Vagina (tissue), 2 donors: Measurements from ENCODE around the gene DIP2B. TPM values are rescaled to one million over a fixed set of nuclear protein-coding genes. Genes with fewer than 3 reads are reported as not detected.

Source experiments
- DNase-seq, 2 donors: peaks; one replicate each; pipeline ENCODE4 v3.0.0-alpha.2; 2017; ENCODE audit errors: extremely low spot score in 2 of 2
- H3K27ac ChIP-seq: fragments of 200-600 bp; sonication (generic); one replicate; pipeline ENCODE4 v1.5.1; 2019
- H3K27me3 ChIP-seq: fragments of 200-600 bp; sonication (generic); one replicate; pipeline ENCODE4 v1.5.1; 2019
- H3K36me3 ChIP-seq, 2 donors: fragments of 200-600 bp; sonication (generic); one replicate each; pipeline ENCODE4 v1.5.1; 2017 to 2019
- H3K4me1 ChIP-seq: fragments of 200-600 bp; sonication (generic); one replicate; pipeline ENCODE4 v1.5.1; 2019
- H3K4me3 ChIP-seq, 2 donors: fragments of 200-600 bp; sonication (generic); 1 replicate in 1 of 2; 2 replicates in 1 of 2; pipeline ENCODE4 v1.5.1; 2016 to 2019
- H3K9me3 ChIP-seq: fragments of 200-600 bp; sonication (generic); one replicate; pipeline ENCODE4 v1.5.1; 2019
- POLR2A ChIP-seq, 2 donors: fragments of 450-650 bp; IDR thresholded peaks; one replicate each; pipeline ENCODE4 v1.6.1; 2017; ENCODE audit warnings: antibody characterized with exemption in 2 of 2, mild to moderate bottlenecking in 2 of 2, moderate library complexity in 2 of 2
- POLR2AphosphoS5 ChIP-seq, 2 donors: sonication (generic); formaldehyde crosslinking; IDR thresholded peaks; one replicate each; pipeline ENCODE4 v1.9.0; 2017; ENCODE audit warnings: antibody characterized with exemption in 2 of 2, mild to moderate bottlenecking in 2 of 2, low read depth in 1 of 2; ENCODE audit not compliant: insufficient read depth in 1 of 2
- intact Hi-C: fragments of 100-400 bp; cut with DNase I; formaldehyde crosslinking; loops from one replicate; pipeline ENCODE4 v1.15.1; 2023
- total RNA-seq: library from RNA; depleted of rRNA; stranded (reverse); fragments of >200 nt; gene quantifications from one replicate; pipeline ENCODE4 v1.2.3, GENCODE V29; 2016
- TF ChIP-seq, protein P1 (sequence below), 3 experiments: fragments of 450-650 bp in 2 of 3; fragments of 200-600 bp in 1 of 3; sonication (generic) in 1 of 3; IDR thresholded peaks; one replicate each; pipeline ENCODE4 v1.5.1; 2017 to 2019; ENCODE audit warnings: antibody characterized with exemption in 3 of 3, mild to moderate bottlenecking in 2 of 3, moderate library complexity in 2 of 3

DIP2B gene
- total RNA-seq, 1 donor from 2014 or later: 32.2 TPM

GRCh38 chr12:50584135-50584534, 79.3 kb downstream of the DIP2B start:
- H3K9me3 ChIP-seq: no peaks in the 10 kb centered on the region
- peaks cover 7% of the 10 kb centered on the region for H3K4me1 ChIP-seq
- no peaks in the 10 kb centered on the region for H3K36me3 ChIP-seq
- intact Hi-C loops: no loop called here
- DNase-seq: no peak
- no peak for TF ChIP-seq POLR2AphosphoS5 (IDR thresholded peaks at IDR 0.05; ENCODE audit: insufficient read depth in 1 of 2, low read depth in 1 of 2)
- TF ChIP-seq, protein P1, sequence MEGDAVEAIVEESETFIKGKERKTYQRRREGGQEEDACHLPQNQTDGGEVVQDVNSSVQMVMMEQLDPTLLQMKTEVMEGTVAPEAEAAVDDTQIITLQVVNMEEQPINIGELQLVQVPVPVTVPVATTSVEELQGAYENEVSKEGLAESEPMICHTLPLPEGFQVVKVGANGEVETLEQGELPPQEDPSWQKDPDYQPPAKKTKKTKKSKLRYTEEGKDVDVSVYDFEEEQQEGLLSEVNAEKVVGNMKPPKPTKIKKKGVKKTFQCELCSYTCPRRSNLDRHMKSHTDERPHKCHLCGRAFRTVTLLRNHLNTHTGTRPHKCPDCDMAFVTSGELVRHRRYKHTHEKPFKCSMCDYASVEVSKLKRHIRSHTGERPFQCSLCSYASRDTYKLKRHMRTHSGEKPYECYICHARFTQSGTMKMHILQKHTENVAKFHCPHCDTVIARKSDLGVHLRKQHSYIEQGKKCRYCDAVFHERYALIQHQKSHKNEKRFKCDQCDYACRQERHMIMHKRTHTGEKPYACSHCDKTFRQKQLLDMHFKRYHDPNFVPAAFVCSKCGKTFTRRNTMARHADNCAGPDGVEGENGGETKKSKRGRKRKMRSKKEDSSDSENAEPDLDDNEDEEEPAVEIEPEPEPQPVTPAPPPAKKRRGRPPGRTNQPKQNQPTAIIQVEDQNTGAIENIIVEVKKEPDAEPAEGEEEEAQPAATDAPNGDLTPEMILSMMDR (IDR thresholded peaks at IDR 0.05): no peak
- TF ChIP-seq POLR2A (IDR thresholded peaks at IDR 0.05): no peak
- no peaks in the 10 kb centered on the region for H3K27me3 ChIP-seq
- no peak overlapping the region for H3K4me3 ChIP-seq
- H3K27ac ChIP-seq: no peak overlapping the region

- TF ChIP-seq, protein P1 (IDR thresholded peaks at IDR 0.05): no peak
- TF ChIP-seq POLR2AphosphoS5 (IDR thresholded peaks at IDR 0.05; ENCODE audit: insufficient read depth in 1 of 2, low read depth in 1 of 2): no peak
- no peak for TF ChIP-seq POLR2A (IDR thresholded peaks at IDR 0.05)
- no peaks in the 10 kb centered on the region for H3K36me3 ChIP-seq
- no peak for DNase-seq
- H3K27me3 ChIP-seq: no peaks in the 10 kb centered on the region
- intact Hi-C loops: no loop called here
- peaks cover 7% of the 10 kb centered on the region for H3K4me1 ChIP-seq
- H3K9me3 ChIP-seq: no peaks in the 10 kb centered on the region
- no peak overlapping the region for H3K4me3 ChIP-seq
- H3K27ac ChIP-seq: no peak overlapping the region
Measured at GRCh38 chr12:50589650-50590435, 85.1 kb downstream of the DIP2B start.

DNA sequence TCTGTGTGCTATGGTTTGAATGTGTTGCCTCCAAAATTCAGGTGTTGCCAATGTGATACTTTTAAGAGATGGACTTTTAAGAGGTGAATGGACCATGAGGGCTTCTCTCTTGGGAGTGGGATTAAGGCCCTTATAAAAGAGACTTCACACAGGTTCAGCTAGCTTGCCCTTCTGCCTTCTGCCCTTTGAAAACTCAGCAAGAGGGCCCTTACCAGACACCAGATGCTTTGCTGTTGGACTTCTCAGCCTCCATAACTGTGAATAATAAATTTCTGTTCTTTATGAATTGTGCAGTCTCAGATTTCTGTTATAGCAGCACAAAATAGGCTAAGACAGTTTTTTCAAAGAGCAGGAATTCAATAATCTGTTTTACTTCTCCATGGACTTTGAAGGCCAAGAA, 86.1 kb downstream of the DIP2B start:
- H3K4me3 ChIP-seq: no peak overlapping the region
- H3K36me3 ChIP-seq: no peaks in the 10 kb centered on the region
- intact Hi-C loops: no loop called here
- no peaks in the 10 kb centered on the region for H3K27me3 ChIP-seq
- DNase-seq: no peak
- no peaks in the 10 kb centered on the region for H3K9me3 ChIP-seq
- H3K4me1 ChIP-seq: peaks cover 7% of the 10 kb centered on the region
- no peak overlapping the region for H3K27ac ChIP-seq
- no peak for TF ChIP-seq POLR2A (IDR thresholded peaks at IDR 0.05)
- TF ChIP-seq, protein P1 (IDR thresholded peaks at IDR 0.05): no peak

DNA sequence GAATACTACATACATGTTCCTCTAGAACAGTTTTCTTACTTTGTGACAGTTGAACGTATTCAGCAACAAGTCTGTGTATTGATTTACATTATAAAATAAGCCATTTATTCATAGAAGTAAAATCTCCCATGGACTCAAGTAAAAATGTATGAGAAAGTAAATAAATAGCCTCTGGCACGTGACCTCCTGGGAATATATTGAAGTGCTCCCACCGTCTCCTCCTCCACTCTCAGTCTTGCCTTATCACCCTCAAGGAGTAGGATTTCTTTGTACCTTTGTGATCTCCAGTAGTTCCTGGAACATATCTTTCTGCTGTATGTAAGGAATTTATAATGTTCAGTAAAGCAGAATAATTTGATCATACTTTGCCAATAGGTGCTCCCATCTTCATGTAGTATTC, 90.9 kb downstream of the DIP2B start:
- no peaks in the 10 kb centered on the region for H3K27me3 ChIP-seq
- no peaks in the 10 kb centered on the region for H3K36me3 ChIP-seq
- no peak for DNase-seq
- no peak overlapping the region for H3K4me3 ChIP-seq
- TF ChIP-seq, protein P1 (IDR thresholded peaks at IDR 0.05): no peak
- TF ChIP-seq POLR2A (IDR thresholded peaks at IDR 0.05) (no peak), POLR2AphosphoS5 (IDR thresholded peaks at IDR 0.05; ENCODE audit: insufficient read depth in 1 of 2, low read depth in 1 of 2) (no peak)
- no peak overlapping the region for H3K27ac ChIP-seq
- peaks cover 24% of the 10 kb centered on the region for H3K4me1 ChIP-seq
- no peaks in the 10 kb centered on the region for H3K9me3 ChIP-seq
- intact Hi-C loops: no loop called here
